ENCODE data around the gene UBAC2. TPM values are rescaled to one million over a fixed set of nuclear protein-coding genes. Genes with fewer than 3 reads are reported as not detected.

The UBAC2 gene
- total RNA-seq, 1 experiment from 2014 or later = 80.3 TPM

DNA sequence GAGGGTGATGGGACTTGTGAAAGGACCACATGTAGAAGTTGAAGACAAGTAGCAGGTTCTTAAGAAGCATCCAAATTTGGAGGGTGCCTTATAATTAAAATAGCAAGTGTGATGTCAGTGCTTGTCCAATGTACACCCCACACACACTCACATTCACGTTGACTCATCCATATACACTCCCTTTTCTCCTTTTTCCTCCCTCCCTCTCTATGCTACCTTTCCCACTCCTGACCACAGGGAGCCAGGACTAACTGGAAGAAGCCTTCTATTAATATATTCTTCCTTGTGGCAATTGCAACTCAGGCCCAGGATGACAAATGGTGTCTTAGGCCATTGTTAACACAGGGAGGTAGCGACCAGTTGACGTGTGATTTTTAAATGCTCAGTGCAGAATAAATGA lies 122.8 kb downstream of the UBAC2 start:
- no peak overlapping the region for H3K4me2 ChIP-seq
- 0 out of 2 replicates have a peak, but pooled peaks cover 5% of the 10 kb centered on the region for H3K79me2 ChIP-seq (ENCODE audit: low read depth)
- peaks cover 5% of the 10 kb centered on the region; the same call in 1 of the 2 replicates for H4K20me1 ChIP-seq (ENCODE audit: insufficient read depth)
- ChIA-PET POLR2A (ENCODE audit: unreplicated experiment) (no interaction called here), CTCF (no interaction called here)
- no peaks in the 10 kb centered on the region for H3K9me2 ChIP-seq (ENCODE audit: insufficient read depth)
- H3K9me3 ChIP-seq (ENCODE audit: insufficient read depth, low read depth) = no peaks in the 10 kb centered on the region
- peaks cover 17% of the 10 kb centered on the region; the same call in 1 of the 2 replicates for H3F3A ChIP-seq (ENCODE audit: insufficient read depth, low read depth)
- H3K4me3 ChIP-seq = no peak overlapping the region
- no peaks in the 10 kb centered on the region for H3K27me3 ChIP-seq (ENCODE audit: insufficient read depth, low read depth)
- H3K36me3 ChIP-seq (ENCODE audit: low read depth) = peaks cover 14% of the 10 kb centered on the region; the same call in 1 of the 2 replicates
- TF ChIP-seq EZH2 (IDR thresholded peaks at IDR 0.05; ENCODE audit: low read depth) (no peak), CTCF (conservative IDR thresholded peaks at IDR 0.05) (no peak)
- no peak overlapping the region for H2AFZ ChIP-seq
- DNase-seq = no peak
- H3K27ac ChIP-seq = no peak overlapping the region
- intact Hi-C loops (cut with micrococcal nuclease; ENCODE audit: unreplicated experiment) = no loop called here
- no TSS peak for BruUV-seq (replicated peaks)
- peaks cover 26% of the 10 kb centered on the region for H3K4me1 ChIP-seq (replicated peaks; ENCODE audit: insufficient read depth)

GRCh38 chr13:99326012-99326411 lies 125.4 kb downstream of the UBAC2 start:
- H3K27ac ChIP-seq = no peak overlapping the region
- DNase-seq = no peak
- H2AFZ ChIP-seq = no peak overlapping the region
- H3K27me3 ChIP-seq (ENCODE audit: insufficient read depth, low read depth) = no peaks in the 10 kb centered on the region
- ChIA-PET POLR2A (ENCODE audit: unreplicated experiment) (no interaction called here), CTCF (no interaction called here)
- H3K9me2 ChIP-seq (ENCODE audit: insufficient read depth) = peaks cover 3% of the 10 kb centered on the region; the same call in 1 of the 2 replicates
- TF ChIP-seq EZH2 (IDR thresholded peaks at IDR 0.05; ENCODE audit: low read depth) = no peak
- TF ChIP-seq CTCF (conservative IDR thresholded peaks at IDR 0.05) = no peak
- 0 out of 2 replicates have a peak, but pooled peaks cover 10% of the 10 kb centered on the region for H3F3A ChIP-seq (ENCODE audit: insufficient read depth, low read depth)
- H3K79me2 ChIP-seq (ENCODE audit: low read depth) = no peaks in the 10 kb centered on the region
- peaks cover 5% of the 10 kb centered on the region; the same call in 1 of the 2 replicates for H4K20me1 ChIP-seq (ENCODE audit: insufficient read depth)
- peaks cover 15% of the 10 kb centered on the region for H3K4me1 ChIP-seq (replicated peaks; ENCODE audit: insufficient read depth)
- H3K9me3 ChIP-seq (ENCODE audit: insufficient read depth, low read depth) = no peaks in the 10 kb centered on the region
- no peak overlapping the region for H3K4me3 ChIP-seq
- intact Hi-C loops (cut with micrococcal nuclease; ENCODE audit: unreplicated experiment) = no loop called here
- peaks cover 19% of the 10 kb centered on the region; the same call in 1 of the 2 replicates for H3K36me3 ChIP-seq (ENCODE audit: low read depth)
- H3K4me2 ChIP-seq = no peak overlapping the region
- BruUV-seq (replicated peaks) = no TSS peak

GRCh38 chr13:99327126-99327525 lies 126.5 kb downstream of the UBAC2 start:
- no peak overlapping the region for H3K4me2 ChIP-seq
- no peak overlapping the region for H3K4me3 ChIP-seq
- H4K20me1 ChIP-seq (ENCODE audit: insufficient read depth) = 0 out of 2 replicates have a peak, but pooled peaks cover 5% of the 10 kb centered on the region
- H3F3A ChIP-seq (ENCODE audit: insufficient read depth, low read depth) = no peaks in the 10 kb centered on the region
- H2AFZ ChIP-seq = no peak overlapping the region
- H3K9me2 ChIP-seq (ENCODE audit: insufficient read depth) = peaks cover 5% of the 10 kb centered on the region; the same call in 1 of the 2 replicates
- peaks cover 22% of the 10 kb centered on the region; the same call in 1 of the 2 replicates for H3K36me3 ChIP-seq (ENCODE audit: low read depth)
- H3K27me3 ChIP-seq (ENCODE audit: insufficient read depth, low read depth) = no peaks in the 10 kb centered on the region
- ChIA-PET CTCF (no interaction called here), POLR2A (ENCODE audit: unreplicated experiment) (no interaction called here)
- no peak overlapping the region for H3K27ac ChIP-seq
- no peak for DNase-seq
- peaks cover 4% of the 10 kb centered on the region; the same call in 1 of the 2 replicates for H3K4me1 ChIP-seq (replicated peaks; ENCODE audit: insufficient read depth)
- no TSS peak for BruUV-seq (replicated peaks)
- intact Hi-C loops (cut with micrococcal nuclease; ENCODE audit: unreplicated experiment) = no loop called here
- no peak for TF ChIP-seq CTCF (conservative IDR thresholded peaks at IDR 0.05)
- no peak for TF ChIP-seq EZH2 (IDR thresholded peaks at IDR 0.05; ENCODE audit: low read depth)
- H3K9me3 ChIP-seq (ENCODE audit: insufficient read depth, low read depth) = no peaks in the 10 kb centered on the region
- peaks cover 4% of the 10 kb centered on the region; the same call in 1 of the 2 replicates for H3K79me2 ChIP-seq (ENCODE audit: low read depth)

All from PC-9 (cell line).